Left renal cortex interstitium (tissue), 4 donors: Measurements from ENCODE around the gene MEF2C. TPM values are rescaled to one million over a fixed set of nuclear protein-coding genes. Genes with fewer than 3 reads are reported as not detected.
"Not testable (repeated sequence)": the region's sequence is repeated elsewhere in the genome, so short reads cannot be mapped to it uniquely, and the experiment has no call there.

ENCODE experiments used
- DNase-seq, 4 donors: peaks; one replicate each; pipeline ENCODE4 v3.0.0-alpha.2; 2013; ENCODE audit warnings: low read depth in 4 of 4, low spot score in 2 of 4, missing footprints in 1 of 4
- polyA plus RNA-seq, 4 donors: library from polyadenylated mRNA; unstranded; fragments of 120-200 nt; gene quantifications; one replicate each; pipeline ENCODE4 v1.2.1, GENCODE V29; 2013; ENCODE audit not compliant: insufficient read length in 4 of 4

Gene MEF2C
- 10 to 100 TPM; 31.7 to 55.0 (median 40.5) TPM for polyA plus RNA-seq

DNA sequence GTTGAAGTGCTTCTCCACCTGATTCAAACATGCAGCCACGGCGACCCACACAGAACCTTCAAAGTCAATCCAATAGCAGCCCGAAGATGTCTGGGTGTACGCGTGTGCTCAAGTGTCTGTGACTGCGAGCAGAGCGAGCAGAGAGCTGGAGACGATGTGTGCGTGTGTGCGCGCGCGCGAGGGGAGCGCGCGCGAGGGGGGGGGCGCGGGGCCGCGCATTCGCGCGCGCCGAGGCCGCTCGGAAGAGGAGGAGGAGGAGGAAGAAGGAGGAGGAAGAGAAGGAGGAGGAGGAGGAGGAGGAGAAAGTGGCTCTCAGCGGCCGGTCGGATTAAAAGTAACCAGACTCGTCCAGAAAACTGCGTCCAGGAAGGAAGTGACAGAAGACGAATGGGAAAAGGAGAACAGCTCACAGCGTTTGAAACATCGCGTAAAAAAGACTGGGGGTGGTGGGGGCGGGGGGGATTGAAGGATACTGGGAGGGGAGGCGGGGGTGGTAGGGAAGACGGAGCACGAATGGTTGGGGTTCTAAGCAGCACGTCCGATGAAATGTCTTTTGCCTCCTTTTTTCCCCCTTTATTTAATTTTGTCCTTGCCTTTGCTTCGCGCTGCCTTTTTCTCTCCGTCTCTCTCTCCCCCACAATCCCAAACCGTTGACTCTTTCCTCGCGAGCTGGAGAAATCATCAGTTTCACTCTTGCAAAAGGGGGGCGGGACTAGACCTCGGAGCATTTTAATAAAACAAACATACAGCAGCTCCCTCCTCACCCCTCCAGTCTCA is at the start of gene MEF2C:
Gene MEF2C, minus strand, starts transcription at position 126 of the 777 bp plus-strand sequence. CDS start 59,396 bp downstream, outside the sequence.
- DNase-seq = peak in 2 of 4 donors; percentile 62 to 66

DNA sequence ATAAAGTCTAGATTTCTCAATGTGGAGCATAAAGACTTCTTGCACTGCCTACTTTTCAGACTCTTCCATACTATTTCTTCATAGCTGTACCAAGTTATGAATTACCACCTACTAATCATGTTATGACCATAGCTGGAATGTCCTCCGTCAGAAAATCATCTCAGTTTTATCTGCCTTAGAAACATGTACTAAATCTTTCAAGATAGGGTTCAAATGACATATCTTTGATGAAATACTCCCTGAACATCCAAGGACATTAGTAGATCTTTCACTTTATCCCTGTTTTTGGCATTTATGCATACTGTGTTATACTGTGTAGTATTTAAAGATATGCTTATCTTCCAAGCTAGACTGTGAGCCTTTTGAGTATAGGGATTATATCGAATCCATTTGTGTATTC is 49.6 kb upstream of the MEF2C start:
- DNase-seq = no peak

DNA sequence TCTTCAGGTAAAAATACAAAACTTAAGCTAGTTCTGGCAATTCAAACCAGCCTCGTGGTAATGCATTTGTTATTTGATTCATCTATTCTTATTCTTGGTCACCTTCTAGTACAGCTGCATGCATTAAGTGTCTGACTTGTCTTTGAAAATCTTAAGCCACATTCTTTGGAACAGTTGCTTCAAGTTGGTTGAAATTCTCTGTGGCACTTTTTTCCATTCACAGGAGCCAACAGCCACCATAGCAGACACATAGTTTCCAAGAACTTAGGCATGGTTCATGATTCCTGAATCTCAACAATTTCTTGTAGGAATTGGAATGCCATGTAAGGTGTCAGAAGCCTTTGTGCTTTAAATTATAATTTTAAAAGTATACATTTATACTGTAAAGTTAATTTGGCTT is 47.4 kb upstream of the MEF2C start:
- no peak for DNase-seq

DNA sequence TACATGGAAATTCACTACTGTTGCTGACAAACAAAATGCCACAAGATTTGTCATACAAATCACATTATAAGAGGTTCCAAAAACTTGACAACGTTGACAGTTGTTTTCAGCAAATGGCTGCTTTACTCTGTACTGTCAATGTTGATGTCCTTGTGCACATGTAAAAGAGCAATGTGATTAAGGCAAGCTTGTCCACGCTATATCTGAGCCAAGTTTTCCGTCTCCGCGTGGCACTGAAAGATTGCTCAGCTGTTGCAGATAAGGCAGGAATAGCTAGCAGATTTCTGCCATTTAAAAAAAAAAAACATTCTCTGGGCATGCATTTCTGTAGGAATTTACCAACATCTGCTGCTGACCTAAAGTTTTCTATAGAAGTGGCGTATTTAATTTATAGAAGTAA is 46.4 kb upstream of the MEF2C start:
- no peak for DNase-seq

DNA sequence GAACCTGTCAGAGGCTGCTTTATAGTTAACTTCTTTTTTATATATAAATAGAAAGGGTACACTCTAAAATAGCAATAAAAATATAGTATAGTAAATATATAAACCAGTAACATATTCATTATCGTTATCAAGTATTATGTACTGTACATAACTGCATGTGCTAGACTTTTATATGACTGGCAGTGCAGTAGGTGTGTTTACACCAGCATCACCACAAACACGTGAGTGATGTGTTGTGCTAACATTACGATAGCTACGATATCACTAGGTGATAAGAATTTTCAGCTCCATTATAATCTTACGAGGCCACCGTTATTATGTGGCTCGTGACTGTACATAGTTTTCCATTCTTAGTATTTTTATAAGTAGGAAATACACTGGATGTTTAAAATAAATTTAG is 43.8 kb upstream of the MEF2C start:
- DNase-seq = no peak

DNA sequence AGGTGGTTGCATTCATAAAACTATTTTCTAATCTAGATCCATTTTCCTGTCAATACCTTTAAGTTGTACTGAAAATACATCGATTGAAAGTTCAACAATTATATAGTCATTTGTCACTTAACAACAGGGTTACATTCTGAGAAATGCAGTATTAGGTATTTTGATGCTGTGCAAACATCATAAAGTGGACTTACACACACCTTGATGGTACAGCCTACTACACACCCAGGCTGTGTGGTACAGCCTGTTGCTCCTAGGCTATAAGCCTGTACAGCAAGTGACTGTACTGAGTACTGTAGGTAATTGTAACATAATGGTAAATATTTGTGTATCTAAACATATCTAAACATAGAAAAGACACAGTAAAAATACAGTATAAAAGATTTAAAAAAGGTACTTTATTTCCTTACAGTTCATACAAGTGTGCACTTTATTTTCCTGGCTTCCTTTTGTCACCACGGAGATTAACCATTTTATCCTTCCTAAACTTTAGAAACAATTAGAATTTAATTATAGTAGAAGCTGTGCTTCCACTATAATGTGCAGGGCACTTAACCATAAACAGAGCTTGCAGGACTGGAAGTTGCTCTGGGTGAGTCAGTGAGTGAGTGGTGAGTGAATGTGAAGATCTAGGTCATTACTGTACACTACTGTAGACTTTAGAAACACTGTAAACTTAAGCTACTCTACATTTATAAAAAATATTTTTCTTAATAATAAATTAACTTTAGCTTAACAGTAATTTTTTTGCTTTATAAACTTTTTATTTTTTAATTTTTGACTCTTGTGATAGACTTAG is 42.9 kb upstream of the MEF2C start:
- DNase-seq = no peak

DNA sequence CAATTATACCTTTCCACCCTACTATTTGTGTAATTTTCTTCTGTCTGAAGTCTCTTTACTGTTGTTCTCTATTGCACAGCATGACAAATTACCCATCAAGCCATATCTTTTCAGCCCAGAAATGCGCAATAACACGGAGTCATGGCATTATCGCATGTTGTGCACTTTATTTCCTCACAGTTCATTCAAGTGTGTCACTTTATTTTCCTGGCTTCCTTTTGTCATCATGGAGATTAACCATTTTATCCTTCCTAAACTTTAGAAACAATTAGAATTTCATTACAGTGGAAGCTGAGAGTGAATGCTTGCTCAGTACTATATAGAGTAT is 41.3 kb upstream of the MEF2C start:
- no peak for DNase-seq

DNA sequence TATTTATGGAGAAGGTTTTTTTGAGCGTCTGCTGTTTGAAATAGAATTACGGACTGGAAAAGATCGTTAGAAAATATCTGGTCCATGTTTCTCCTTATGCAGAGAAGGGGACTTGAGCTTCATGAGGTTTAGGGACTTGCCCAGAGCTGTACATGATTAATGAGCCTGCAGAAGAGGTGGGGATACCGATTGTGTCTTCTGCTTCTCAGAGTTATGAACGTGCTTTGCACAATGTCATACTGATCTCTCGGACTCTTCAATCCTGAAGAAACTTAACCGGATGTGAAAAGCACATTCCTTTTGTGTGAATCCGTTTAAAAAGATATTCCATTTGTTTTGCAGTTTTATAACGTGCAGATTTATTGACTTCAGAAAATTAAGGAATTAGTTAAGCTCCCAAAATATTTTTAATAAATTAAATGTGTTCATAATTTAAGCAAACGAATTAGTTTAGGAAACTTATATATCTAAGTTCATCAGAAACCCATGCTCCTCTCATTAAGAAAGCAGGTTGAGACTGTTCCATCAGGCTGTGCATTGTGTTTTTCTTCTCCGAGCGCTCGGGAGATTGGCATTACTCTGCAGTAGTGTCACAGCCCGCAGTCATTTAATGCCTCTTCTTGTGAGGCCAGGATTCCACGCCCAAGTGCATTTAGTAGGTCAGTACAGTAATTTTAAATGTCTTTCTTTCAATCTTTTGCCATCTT is 40.8 kb upstream of the MEF2C start:
- no peak for DNase-seq

DNA sequence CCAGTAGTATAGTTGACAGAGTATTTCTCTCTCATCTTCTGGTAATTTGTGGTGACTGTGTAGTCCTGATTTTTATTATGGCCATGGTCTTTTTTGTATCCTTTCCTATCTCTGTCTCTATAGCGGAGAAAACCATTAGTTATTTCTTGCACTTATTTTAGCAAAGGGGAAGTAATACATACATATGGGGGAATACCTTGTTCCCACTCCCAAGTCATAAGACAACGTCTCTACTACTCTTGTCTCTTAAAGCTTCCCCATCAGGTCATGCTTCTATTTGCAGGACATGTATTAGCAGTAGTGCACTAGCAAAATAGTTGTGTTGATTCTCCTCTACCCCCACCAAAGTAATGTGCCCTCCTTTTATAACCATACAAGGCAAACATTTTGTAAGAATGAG is 29.8 kb upstream of the MEF2C start:
- DNase-seq = not testable (repeated sequence)

DNA sequence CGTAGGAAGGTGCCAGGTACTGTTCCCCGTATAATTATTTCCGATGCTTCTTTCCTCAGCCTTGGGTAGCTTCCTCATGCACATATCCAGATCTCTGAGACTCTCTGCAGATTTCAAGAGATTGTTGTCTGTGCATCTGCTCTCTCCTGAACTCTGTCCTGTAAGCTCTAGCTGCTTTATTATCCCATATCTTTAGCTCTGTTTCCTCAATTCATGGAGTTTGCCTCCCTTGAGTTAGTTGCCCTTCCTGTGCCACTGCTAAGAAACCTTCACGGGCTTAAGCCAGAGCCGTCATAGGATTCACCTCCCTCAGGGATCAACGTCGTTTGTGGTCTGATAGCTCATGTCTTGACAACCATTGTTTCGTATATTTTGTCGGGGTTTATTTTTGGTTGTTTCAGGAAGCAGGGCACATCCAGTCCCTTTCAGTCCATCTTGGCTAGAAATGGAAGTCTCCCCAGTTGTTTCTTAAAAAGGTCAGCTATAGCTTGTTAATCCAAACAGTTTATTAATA is 28.1 kb upstream of the MEF2C start:
- DNase-seq = not testable (repeated sequence)

DNA sequence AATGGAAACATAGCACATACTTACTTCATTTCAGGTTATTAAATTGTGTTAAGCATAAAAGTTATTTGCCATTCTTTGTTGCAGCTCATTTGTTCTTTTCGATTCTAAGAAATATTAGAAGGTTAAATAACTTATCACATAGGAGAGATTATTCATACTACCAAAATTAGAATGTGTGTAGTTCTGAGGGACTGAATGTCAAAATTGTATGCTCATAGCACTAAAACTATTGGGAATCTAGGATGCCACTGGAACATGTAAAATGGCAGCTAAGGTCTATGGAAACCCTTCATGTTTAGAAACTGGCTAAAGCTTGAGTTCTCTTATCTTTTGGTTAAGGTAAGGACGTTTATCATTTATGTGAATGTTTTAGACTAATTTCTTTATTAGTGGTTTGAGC is 21.5 kb upstream of the MEF2C start:
- not testable (repeated sequence) for DNase-seq

DNA sequence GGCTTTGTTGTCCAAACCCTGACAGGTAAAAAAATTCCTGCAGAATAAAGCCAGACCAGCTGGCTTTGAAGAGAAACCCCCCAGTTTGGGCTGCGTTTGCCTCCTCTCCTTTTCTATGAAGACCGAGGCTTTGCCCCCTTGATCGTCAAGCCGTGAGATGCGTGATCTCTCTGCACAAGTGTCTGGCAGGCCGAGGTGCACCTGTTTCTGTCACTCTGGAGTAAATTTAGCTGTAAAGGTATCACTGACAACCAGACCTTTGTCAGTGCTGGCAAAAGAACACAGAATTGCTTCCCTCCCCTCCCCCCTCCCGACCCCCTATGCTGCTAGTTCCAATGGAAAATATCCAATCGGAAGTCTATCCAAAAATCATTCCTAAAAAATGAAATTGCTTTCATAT is 21.0 kb upstream of the MEF2C start:
- DNase-seq = not testable (repeated sequence)

DNA sequence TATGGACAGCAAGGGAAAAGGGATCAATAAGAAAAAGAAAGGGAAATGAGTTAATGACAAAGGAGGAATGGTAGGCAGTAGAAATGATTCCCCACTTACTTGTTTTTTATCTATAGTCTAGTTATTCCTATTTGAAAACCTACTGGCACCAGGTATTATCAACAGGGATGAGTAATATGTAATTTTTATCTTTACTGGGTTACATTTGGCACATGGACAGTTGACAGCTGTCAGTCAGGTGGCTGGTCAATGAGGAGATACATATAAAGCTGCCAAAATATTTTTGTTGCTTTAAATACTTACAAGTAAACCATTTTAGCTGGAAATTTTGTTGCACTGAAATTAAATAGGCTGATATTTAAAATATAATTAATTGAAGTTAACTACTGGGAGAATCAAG is 18.1 kb upstream of the MEF2C start:
- DNase-seq = not testable (repeated sequence)

DNA sequence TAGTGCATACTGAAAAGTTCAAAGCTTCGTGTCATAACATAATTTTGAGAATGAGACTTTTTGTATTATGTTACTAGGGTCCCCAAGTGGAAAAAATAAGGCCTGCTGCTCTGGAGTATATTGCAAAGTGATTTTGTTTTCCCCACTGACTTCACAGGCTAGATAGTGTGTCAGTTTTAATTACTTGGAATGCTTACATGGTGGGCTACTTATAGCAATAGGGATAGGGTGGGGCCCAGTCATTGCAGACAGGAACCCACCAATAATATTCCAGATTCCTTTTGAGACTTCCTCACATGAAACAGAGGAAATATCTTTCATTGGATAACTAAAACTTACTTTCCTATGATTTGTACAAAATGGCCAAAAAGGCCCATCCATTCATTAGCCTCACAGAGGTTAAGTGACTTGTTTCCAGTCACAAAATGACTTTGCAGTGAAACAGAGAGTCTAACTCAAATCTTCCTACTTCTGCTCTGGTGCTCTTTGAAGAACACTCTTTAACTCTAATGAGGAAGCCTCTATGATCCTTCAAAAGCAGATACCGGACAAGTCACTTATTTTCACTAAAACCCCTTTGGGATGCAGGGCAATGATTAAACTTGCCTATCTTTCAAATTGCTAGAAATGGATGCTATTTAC is 16.2 kb upstream of the MEF2C start:
- no peak for DNase-seq

DNA sequence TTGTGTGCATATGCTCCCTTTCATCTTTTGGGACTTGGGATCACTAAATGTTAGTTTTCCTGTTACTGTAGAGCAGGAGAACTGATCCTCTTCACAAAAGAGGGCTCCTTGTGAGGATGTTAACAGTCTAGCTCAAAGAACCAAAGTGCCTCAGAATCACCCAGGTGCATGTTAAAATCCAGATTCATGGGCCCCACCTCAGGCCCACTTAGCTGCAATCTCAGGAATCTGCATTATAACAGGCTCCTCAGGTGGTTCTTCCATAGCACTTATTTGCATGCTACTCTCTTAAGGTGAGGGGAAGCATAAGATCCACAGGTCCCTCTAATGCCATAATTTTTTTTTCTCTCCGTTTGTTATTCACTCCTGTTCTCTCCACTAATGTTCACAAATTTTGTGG is 14.8 kb upstream of the MEF2C start:
- DNase-seq = no peak

DNA sequence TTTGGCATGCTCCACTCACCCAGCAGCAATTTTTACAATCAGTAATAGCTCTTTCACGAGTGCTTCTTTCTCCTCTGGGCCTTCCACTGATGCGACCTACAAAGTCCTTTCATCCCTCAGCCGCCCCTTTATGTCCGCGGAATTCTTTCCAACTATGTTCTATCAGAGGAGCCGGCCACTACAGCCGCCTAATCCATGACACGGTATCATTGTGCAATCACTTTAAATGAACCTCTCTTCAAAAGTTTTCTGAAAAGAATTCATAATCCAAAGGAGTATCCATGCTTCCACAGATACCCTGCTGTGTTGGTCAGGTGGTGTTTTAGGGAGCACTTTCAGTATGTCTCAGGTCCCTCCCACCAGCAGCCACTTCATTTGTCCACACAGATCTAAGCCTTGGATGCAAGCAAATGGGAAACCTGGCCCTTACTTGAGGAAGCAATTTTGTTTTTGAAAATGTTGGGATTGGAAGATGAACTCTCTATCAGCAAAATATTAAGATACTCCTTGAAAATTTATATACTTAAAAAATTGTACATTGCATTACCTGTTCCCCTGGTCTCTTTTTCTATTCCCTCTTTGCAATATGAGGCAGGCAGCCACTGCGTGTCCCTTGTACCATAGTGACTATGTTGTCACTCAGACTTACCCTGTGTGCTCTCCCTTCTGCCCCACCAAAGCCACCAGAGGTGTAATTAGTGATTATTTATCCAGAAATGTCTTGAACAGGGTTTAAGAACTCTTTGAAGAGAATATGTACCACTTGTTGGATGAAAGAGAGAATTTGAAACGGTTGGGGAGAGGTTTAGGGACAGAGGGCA is 12.9 kb upstream of the MEF2C start:
- no peak for DNase-seq

DNA sequence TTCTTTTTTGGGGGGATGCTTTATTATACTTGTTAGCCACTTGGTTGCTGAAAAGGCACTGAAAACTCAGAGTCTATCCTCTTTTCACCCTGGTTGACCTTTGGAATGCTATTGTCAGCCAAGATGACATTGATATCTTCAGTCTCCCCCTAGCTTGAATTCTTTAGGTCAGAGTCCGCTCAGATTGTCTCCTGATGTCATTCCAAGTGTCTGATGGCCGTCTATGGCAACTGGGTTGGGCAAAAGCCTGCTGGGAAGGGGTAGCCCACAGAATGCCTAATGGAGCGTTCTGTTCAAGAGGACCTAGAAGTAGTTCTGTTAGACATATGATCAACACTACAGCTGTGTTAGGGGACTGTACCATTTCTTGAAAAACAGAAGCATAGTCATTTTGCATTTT is 9.7 kb upstream of the MEF2C start:
- DNase-seq = no peak

DNA sequence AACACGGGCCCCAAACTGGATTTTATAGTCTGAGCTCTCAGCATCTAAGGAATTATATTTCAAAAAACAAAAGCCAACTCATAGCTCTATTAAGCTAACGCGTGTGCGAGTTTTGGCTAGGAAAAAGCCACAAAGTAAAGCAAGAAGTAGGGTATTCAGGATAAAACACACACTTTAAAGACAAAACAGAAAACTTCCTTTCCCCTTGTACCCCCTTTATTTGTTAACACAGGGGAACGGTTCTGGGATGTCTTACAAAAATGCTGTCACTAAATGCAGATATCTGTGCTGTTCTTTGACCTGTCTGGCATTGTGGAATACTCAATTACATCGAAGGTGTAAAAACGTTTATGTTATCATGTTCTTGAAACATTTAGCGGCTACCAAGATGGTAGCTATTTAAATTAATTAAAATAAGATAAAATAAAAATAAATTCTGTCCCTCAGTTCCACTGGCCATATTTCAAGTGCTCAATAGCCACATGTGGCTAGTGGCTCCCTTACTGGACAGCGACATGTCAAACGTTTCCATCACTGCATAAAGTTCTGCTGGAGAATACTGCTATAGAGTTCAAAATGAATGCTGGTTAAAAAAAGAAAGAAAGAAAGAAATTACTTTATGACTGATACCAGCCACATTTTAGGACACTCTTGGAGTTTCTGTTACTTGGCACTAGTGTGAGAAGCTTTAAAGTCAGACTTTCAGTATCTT is 7.2 kb upstream of the MEF2C start:
- no peak for DNase-seq
